HG03378 (cell line): ENCODE results near the gene HOMER2.
A peak's percentile ranks its signal among the peaks of the same experiment; 100 is the strongest.
"Not testable (repeated sequence)": the region's sequence is repeated elsewhere in the genome, so short reads cannot be mapped to it uniquely, and the experiment has no call there.

Experiments
- ATAC-seq: cut with Tn5 transposase; IDR thresholded peaks from one replicate; pipeline ENCODE4 v1.9.1; 2021; ENCODE audit warnings: mild to moderate bottlenecking, moderate library complexity; ENCODE audit not compliant: unreplicated experiment

Gene HOMER2

GRCh38 chr15:82952158-82953081, at the start of gene HOMER2:
TSS of gene HOMER2 (minus strand) at chr15:82952720. CDS start at chr15:82952535, 185 bp downstream.
- no peak for ATAC-seq

- ATAC-seq, result not testable (repeated sequence)
Measured at GRCh38 chr15:83000672-83001031, 48.1 kb upstream of the HOMER2 start.

- ATAC-seq, result no peak
Measured at GRCh38 chr15:82999905-83000671, 47.6 kb upstream of the HOMER2 start.

- no peak for ATAC-seq
Measured at GRCh38 chr15:82999426-82999825, 46.9 kb upstream of the HOMER2 start.

GRCh38 chr15:82995938-82996337, 43.4 kb upstream of the HOMER2 start:
- ATAC-seq, result no peak

GRCh38 chr15:82995076-82995475, 42.6 kb upstream of the HOMER2 start:
- ATAC-seq, result no peak

GRCh38 chr15:82993144-82993543, 40.6 kb upstream of the HOMER2 start:
- no peak for ATAC-seq

- ATAC-seq, result no peak
Measured at GRCh38 chr15:82992436-82992998, 40.0 kb upstream of the HOMER2 start.

GRCh38 chr15:82986442-82986780, 33.9 kb upstream of the HOMER2 start:
- peak; percentile 6 for ATAC-seq

- ATAC-seq, result peak; percentile 92
Measured at GRCh38 chr15:82985688-82986441, 33.3 kb upstream of the HOMER2 start, which contains the start of gene RAMAC. TSS of gene RAMAC (plus strand) at chr15:82986210. CDS start at chr15:82989019, 2,809 bp downstream.

GRCh38 chr15:82980981-82981380, 28.5 kb upstream of the HOMER2 start:
- no peak for ATAC-seq

- no peak for ATAC-seq
Measured at GRCh38 chr15:82979726-82980125, 27.2 kb upstream of the HOMER2 start.

GRCh38 chr15:82978438-82978837, 25.9 kb upstream of the HOMER2 start:
- ATAC-seq, result no peak

GRCh38 chr15:82977076-82977475, 24.6 kb upstream of the HOMER2 start:
- ATAC-seq, result no peak

- ATAC-seq, result no peak
Measured at GRCh38 chr15:82972990-82973389, 20.5 kb upstream of the HOMER2 start.

GRCh38 chr15:82971218-82971984, 18.9 kb upstream of the HOMER2 start:
- no peak for ATAC-seq

- ATAC-seq, result no peak
Measured at GRCh38 chr15:82970696-82971095, 18.2 kb upstream of the HOMER2 start.

GRCh38 chr15:82970078-82970686, 17.7 kb upstream of the HOMER2 start:
- no peak for ATAC-seq

- no peak for ATAC-seq
Measured at GRCh38 chr15:82969353-82969752, 16.8 kb upstream of the HOMER2 start.

GRCh38 chr15:82968066-82968465, 15.5 kb upstream of the HOMER2 start:
- no peak for ATAC-seq
